Natural killer cell treated with Interleukin-12 subunit alpha and Interleukin-12 subunit beta and Interleukin-15 and Interleukin-18, amount 100 ng/mL, for 72 hours (primary cell): ENCODE results near the gene SEPTIN10. TPM values are rescaled to one million over a fixed set of nuclear protein-coding genes. Genes with fewer than 3 reads are reported as not detected.
A peak's percentile ranks its signal among the peaks of the same experiment; 100 is the strongest.

Experiments
- ATAC-seq, 2 donors: fragments of 150-1000 bp; cut with Tn5 transposase in 1 of 2; sonication (Bioruptor Pico), chemical (Tn5 transposase) in 1 of 2; 2 replicates each; pipeline ENCODE4 v1.10.0; 2021
- DNase-seq: peaks from one replicate; pipeline ENCODE4 v3.0.0; 2022; ENCODE audit warnings: low spot score
- H3K27ac Mint-ChIP-seq, 2 donors: 1 replicate in 1 of 2; 2 replicates in 1 of 2; pipeline ENCODE4 v1.8.0; 2022; ENCODE audit warnings: mixed read lengths in 2 of 2, mild to moderate bottlenecking in 1 of 2, moderate library complexity in 1 of 2
- H3K27me3 Mint-ChIP-seq, 2 donors: 1 replicate in 1 of 2; 2 replicates in 1 of 2; pipeline ENCODE4 v1.8.0; 2022; ENCODE audit warnings: mixed read lengths in 2 of 2
- H3K36me3 Mint-ChIP-seq: one replicate; pipeline ENCODE4 v1.8.0; 2022; ENCODE audit warnings: mixed read lengths
- H3K4me1 Mint-ChIP-seq, 2 donors: 1 replicate in 1 of 2; 2 replicates in 1 of 2; pipeline ENCODE4 v1.8.0; 2022; ENCODE audit warnings: low read depth in 2 of 2, mixed read lengths in 2 of 2, mild to moderate bottlenecking in 1 of 2
- H3K4me3 Mint-ChIP-seq: one replicate; pipeline ENCODE4 v1.8.0; 2022; ENCODE audit warnings: mixed read lengths
- H3K9me3 Mint-ChIP-seq: 2 replicates; pipeline ENCODE4 v1.8.0; 2022; ENCODE audit warnings: mixed read lengths
- total RNA-seq, 2 donors: library from RNA; stranded (reverse); gene quantifications; one replicate each; pipeline ENCODE4 v1.2.3, GENCODE V29; 2022

SEPTIN10 gene
- total RNA-seq, 2 donors from 2014 or later, result 0.64 to 1.9 TPM

- DNase-seq, result no peak
- no peak for ATAC-seq
Observed at GRCh38 chr2:109624339-109624738, 10.6 kb upstream of the SEPTIN10 start.

GRCh38 chr2:109623923-109624322 is 10.2 kb upstream of the SEPTIN10 start:
- ATAC-seq, result no peak
- no peak for DNase-seq
- Mint-ChIP-seq H3K4me1 (no peaks in the 10 kb centered on the region), H3K27me3 (peaks cover 20 to 26% of the 10 kb centered on the region in 2 donors), H3K9me3 (no peaks in the 10 kb centered on the region), H3K27ac (no peak overlapping the region), H3K4me3 (no peak overlapping the region), H3K36me3 (no peaks in the 10 kb centered on the region)

More at GRCh38 chr2:109624339-109624738, 10.6 kb upstream of the SEPTIN10 start:
- Mint-ChIP-seq H3K4me3 (no peak overlapping the region), H3K27ac (no peak overlapping the region), H3K4me1 (no peaks in the 10 kb centered on the region), H3K27me3 (peaks cover 20 to 26% of the 10 kb centered on the region in 2 donors), H3K36me3 (no peaks in the 10 kb centered on the region), H3K9me3 (no peaks in the 10 kb centered on the region)

DNA sequence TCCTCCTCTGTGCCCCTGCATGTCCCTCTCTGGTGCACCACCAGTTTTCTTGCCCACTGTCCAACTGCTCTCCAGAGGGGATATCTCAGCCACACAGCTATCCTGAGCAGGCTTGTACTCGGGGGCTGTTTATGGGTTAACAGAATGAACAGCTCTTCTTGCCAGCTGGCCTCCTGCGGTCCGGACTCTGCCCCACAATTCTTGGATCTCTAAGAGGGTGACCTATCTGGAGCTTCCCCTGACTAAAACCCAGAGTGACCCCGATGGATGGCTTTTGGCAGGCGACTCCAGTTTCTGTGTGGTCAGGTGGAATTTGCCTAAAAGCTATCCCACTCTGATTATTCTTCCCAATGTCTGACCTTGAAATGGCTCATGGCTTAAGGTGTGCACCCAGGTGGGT is 9.5 kb upstream of the SEPTIN10 start:
- H3K9me3 Mint-ChIP-seq, result no peaks in the 10 kb centered on the region
- no peaks in the 10 kb centered on the region for H3K4me1 Mint-ChIP-seq
- no peak overlapping the region for H3K27ac Mint-ChIP-seq
- no peak for ATAC-seq
- H3K27me3 Mint-ChIP-seq, result peaks cover 20 to 26% of the 10 kb centered on the region in 2 donors
- no peak for DNase-seq
- H3K36me3 Mint-ChIP-seq, result no peaks in the 10 kb centered on the region
- H3K4me3 Mint-ChIP-seq, result no peak overlapping the region

- Mint-ChIP-seq H3K9me3 (no peaks in the 10 kb centered on the region), H3K27ac (no peak overlapping the region), H3K4me1 (no peaks in the 10 kb centered on the region), H3K36me3 (no peaks in the 10 kb centered on the region), H3K4me3 (no peak overlapping the region), H3K27me3 (peaks cover 22 to 40% of the 10 kb centered on the region in 2 donors)
- no peak for ATAC-seq
- DNase-seq, result no peak
Observed at GRCh38 chr2:109619032-109619615, 5.4 kb upstream of the SEPTIN10 start.

DNA sequence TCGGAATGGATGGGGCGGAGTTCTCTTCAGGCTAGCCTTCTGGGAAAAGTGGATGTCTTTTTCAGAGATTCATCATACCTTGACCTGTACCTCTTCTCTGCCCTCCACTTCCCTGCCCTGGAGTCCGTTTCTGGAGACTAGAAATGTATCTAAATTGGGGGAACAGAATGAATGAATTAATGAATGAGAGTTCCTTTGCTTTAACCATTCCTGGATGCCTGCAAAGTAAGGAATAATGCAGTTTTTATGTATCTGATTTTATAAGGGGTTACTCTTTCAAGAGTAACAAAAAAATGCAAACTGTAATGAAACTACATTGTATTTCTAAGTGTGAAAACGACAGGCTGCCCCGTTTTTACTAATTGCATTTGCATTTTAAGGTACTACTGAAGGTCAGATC is 2.4 kb upstream of the SEPTIN10 start:
- H3K4me3 Mint-ChIP-seq, result peak overlapping the region; percentile 38
- no peak for ATAC-seq
- H3K27me3 Mint-ChIP-seq, result peaks cover 24 to 39% of the 10 kb centered on the region in 2 donors
- H3K36me3 Mint-ChIP-seq, result peaks cover 8% of the 10 kb centered on the region
- DNase-seq, result no peak
- no peaks in the 10 kb centered on the region for H3K9me3 Mint-ChIP-seq
- no peak overlapping the region for H3K27ac Mint-ChIP-seq
- H3K4me1 Mint-ChIP-seq, result peaks cover 7 to 8% of the 10 kb centered on the region in 2 donors

DNA sequence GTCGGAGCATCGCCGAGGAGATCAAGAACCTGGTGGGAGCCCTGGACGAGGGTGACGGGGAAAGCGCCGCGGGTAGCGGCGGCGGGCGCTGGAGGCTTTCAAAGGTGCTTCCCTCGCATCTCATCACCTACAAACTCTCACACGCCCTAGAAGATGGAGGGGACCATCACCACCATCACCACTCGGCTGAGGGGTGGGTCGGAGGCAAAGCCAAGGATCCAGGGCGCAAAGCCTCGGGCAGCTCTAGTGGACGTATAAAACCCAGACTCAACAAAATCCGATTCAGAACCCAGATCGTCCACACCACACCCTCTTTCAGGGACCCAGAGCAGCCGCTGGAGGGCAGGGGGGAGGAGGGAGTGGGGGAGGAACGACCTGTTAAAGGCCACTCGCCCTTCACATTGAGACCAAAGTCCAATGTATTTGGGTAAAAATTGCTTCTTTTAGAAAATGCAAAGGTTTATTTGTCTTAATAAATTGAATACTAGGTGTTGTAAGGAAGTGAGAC is 1.9 kb upstream of the SEPTIN10 start:
- peak overlapping the region; percentile 38 for H3K4me3 Mint-ChIP-seq
- no peak for ATAC-seq
- H3K27me3 Mint-ChIP-seq, result peaks cover 24 to 44% of the 10 kb centered on the region in 2 donors
- H3K36me3 Mint-ChIP-seq, result peaks cover 8% of the 10 kb centered on the region
- H3K9me3 Mint-ChIP-seq, result no peaks in the 10 kb centered on the region
- H3K4me1 Mint-ChIP-seq, result peaks cover 7 to 8% of the 10 kb centered on the region in 2 donors
- DNase-seq, result no peak
- no peak overlapping the region for H3K27ac Mint-ChIP-seq

DNA sequence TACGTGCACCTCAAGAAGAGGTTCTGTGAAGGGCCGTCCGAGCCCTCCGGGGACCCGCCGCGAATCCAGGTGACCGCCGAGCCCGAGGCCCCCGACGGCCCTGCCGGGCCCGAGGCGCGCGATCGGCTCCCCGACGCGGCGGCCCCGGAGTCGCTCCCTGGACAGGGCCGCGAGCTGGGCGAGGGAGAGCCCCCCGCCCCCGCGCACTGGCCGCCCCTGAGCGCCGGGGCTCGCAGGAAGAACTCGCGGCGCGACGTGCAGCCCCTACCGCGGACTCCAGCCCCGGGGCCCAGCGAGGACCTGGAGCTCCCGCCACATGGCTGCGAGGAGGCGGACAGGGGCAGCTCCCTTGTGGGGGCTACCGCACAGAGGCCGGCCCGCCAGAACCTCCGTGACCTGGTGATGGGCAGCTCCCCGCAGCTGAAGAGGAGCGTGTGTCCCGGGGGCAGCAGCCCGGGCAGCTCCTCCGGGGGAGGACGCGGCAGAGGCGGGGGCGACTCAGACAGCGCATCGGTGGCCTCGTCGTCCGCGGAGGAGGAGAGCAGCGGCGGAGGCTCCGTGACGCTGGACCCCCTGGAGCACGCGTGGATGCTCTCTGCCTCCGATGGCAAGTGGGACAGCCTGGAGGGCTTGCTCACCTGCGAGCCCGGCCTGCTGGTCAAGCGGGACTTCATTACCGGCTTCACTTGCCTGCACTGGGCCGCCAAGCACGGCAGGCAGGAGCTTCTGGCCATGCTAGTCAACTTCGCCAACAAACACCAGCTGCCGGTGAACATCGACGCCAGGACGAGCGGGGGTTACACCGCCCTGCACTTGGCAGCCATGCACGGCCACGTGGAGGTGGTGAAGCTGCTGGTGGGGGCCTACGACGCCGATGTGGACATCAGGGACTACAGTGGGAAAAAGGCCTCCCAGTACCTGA is 1.2 kb upstream of the SEPTIN10 start:
- H3K27me3 Mint-ChIP-seq, result peaks cover 24 to 48% of the 10 kb centered on the region in 2 donors
- H3K36me3 Mint-ChIP-seq, result peaks cover 8% of the 10 kb centered on the region
- no peak overlapping the region for H3K4me3 Mint-ChIP-seq
- no peak overlapping the region for H3K27ac Mint-ChIP-seq
- ATAC-seq (no peak), DNase-seq (no peak)
- no peaks in the 10 kb centered on the region for H3K9me3 Mint-ChIP-seq
- peaks cover 7 to 8% of the 10 kb centered on the region in 2 donors for H3K4me1 Mint-ChIP-seq

DNA sequence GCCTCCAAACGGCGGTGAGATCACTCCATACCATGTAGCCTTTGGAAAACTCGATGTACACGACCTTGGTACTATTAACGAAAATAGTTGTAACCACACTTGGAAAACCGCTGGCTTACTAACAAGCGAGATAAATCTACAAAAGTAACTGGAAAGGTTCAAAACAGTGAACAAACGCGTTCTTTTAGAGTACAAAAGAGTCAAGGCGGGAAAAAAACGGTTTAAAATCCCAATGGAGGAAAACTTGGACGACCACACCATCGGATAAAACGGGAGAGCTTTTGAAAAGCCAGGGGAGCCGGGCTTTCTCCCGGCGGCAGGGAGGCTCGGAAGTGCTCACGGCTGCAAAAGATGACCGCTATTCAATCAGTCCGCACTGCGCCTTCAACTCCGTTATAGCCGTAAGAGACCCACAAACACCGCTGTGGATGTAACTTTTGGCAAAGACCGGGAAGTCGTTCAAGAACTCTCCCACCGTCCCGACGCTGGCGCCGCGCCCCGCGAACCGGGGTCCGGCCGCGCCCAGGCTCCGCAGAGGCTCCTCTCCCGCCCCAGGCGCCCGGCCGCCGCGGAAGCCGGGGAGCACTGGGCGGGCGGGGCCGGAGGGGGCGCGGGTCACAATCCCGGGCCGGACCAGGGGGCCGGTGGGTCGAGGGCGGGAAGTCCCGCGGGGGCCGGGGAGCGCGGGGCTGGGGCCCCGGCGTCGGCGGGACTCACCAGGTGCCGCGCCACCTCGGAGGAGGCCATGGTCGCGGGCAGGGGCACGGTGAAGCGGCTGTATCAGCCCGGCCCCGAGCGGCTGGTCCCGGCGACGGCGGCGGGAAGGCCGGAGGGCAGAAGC is 465 bp downstream of the SEPTIN10 start:
- peaks cover 8% of the 10 kb centered on the region for H3K36me3 Mint-ChIP-seq
- no peaks in the 10 kb centered on the region for H3K9me3 Mint-ChIP-seq
- H3K27me3 Mint-ChIP-seq, result peaks cover 33 to 58% of the 10 kb centered on the region in 2 donors
- ATAC-seq (peak in 1 of 2 donors; percentile 15), DNase-seq (no peak)
- H3K4me1 Mint-ChIP-seq, result peaks cover 7 to 8% of the 10 kb centered on the region in 2 donors
- H3K27ac Mint-ChIP-seq, result peak overlapping the region in 1 of 2 donors; percentile 65
- peak overlapping the region; percentile 77 for H3K4me3 Mint-ChIP-seq

DNA sequence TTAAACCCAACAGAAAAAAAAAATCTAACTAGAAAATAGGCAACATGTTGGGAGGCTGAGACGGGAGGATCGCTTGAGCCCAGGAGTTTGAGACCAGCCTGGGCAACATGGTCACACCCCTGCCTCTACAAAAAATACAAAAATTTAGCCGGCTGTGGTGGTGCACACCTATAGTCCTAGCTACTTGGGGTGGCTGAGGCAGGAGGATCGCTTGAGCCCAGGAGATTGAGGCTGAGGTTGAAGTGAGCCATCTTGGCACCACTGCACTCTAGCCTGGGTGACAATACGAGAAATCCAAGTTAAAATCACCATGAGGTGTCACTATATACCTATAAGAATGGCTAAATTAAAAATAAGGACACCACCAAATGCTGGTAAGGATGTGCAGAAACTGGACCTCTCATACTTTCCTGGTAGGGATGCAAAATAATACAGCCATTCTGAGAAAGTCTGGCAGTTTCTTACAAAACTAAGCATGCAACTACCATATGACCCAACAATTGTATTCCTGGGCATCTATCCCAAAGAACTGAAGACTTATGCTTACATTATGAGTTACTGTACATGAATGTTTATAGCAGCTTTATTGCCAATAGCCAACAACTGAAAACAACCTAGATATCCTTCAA is 2.2 kb downstream of the SEPTIN10 start:
- DNase-seq, result no peak
- ATAC-seq, result no peak
- Mint-ChIP-seq H3K27ac (no peak overlapping the region), H3K27me3 (peaks cover 40 to 60% of the 10 kb centered on the region in 2 donors), H3K4me3 (peak overlapping the region; percentile 77), H3K9me3 (no peaks in the 10 kb centered on the region), H3K36me3 (peaks cover 8% of the 10 kb centered on the region), H3K4me1 (peaks cover 7 to 8% of the 10 kb centered on the region in 2 donors)

- peaks cover 7 to 8% of the 10 kb centered on the region in 2 donors for H3K4me1 Mint-ChIP-seq
- H3K27ac Mint-ChIP-seq, result no peak overlapping the region
- no peak overlapping the region for H3K4me3 Mint-ChIP-seq
- no peak for DNase-seq
- no peak for ATAC-seq
- H3K27me3 Mint-ChIP-seq, result peaks cover 35 to 59% of the 10 kb centered on the region in 2 donors
- H3K9me3 Mint-ChIP-seq, result no peaks in the 10 kb centered on the region
- H3K36me3 Mint-ChIP-seq, result peaks cover 8% of the 10 kb centered on the region
Observed at GRCh38 chr2:109609352-109610024, 4.3 kb downstream of the SEPTIN10 start.

- Mint-ChIP-seq H3K27me3 (peaks cover 33 to 53% of the 10 kb centered on the region in 2 donors), H3K9me3 (no peaks in the 10 kb centered on the region), H3K4me3 (no peak overlapping the region), H3K27ac (no peak overlapping the region), H3K4me1 (peaks cover under 1 to 2% of the 10 kb centered on the region in 2 donors), H3K36me3 (peaks cover 3% of the 10 kb centered on the region)
- DNase-seq (no peak), ATAC-seq (no peak)
Observed at GRCh38 chr2:109607766-109608165, 6.0 kb downstream of the SEPTIN10 start.

- DNase-seq (no peak), ATAC-seq (no peak)
- Mint-ChIP-seq H3K27me3 (peaks cover 39 to 49% of the 10 kb centered on the region in 2 donors), H3K4me3 (no peak overlapping the region), H3K36me3 (no peaks in the 10 kb centered on the region), H3K9me3 (no peaks in the 10 kb centered on the region), H3K4me1 (no peaks in the 10 kb centered on the region), H3K27ac (no peak overlapping the region)
Observed at GRCh38 chr2:109604597-109604996, 9.2 kb downstream of the SEPTIN10 start.
